SK-N-SH (cell line): ENCODE measurements around the gene RABGGTA.

ENCODE experiments used
- CTCF ChIP-seq: fragments of 200-600 bp; sonication (generic); IDR thresholded peaks from 2 replicates; pipeline ENCODE4 v1.6.1; 2017; ENCODE audit warnings: antibody characterized with exemption, mild to moderate bottlenecking, moderate library complexity
- NRF1 ChIP-seq: IDR thresholded peaks from 2 replicates; pipeline ENCODE4 v1.6.1; 2012; ENCODE audit warnings: low read depth, mild to moderate bottlenecking, low read length
- PBX3 ChIP-seq: IDR thresholded peaks from 2 replicates; pipeline ENCODE4; 2012
- SMC3 ChIP-seq: IDR thresholded peaks from 2 replicates; pipeline ENCODE4 v1.6.1; 2012; ENCODE audit warnings: low read depth, low read length, improper control_type of control experiment

DNA sequence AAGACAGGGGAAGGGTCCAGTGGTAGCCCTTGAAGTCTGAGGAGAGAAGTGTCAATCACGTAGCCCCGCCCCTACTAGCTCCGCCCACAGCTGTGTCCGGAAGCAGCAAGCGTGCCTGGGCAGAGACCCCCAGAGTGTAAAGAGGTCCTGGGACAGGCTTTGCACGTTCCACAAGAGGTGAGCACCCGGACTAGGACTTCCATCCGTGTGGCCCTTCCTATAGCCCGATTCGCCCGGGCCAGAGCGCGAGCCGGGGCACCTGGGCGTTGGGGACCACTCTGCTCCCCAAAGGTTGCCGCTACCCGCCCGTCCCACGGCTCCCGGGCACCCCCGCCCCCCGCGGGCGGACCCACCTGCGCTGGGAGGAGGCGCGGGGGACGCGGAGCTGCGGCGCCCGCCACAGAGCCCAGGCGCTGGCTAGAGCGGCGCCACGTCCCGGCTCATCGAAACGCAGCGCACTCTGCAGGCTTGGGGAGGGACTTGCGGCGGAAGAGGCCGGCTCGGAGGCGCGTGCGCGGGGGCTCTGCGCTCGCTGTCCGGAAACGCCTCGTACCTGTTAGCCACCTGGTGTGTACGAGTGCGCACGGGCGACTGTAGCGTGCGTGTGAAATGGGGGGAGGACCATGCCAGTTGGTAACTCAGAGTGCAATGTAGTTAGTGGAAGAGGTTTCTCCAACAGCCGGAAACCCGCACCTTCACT lies at the start of gene RABGGTA:
- peak; percentile 30; the same call in 1 of the 2 replicates for TF ChIP-seq SMC3
- peak; percentile 68 for TF ChIP-seq CTCF
- peak; percentile 94 for TF ChIP-seq PBX3
- peak; percentile 90 for TF ChIP-seq NRF1
